Esophagus muscularis mucosa (tissue), 4 donors: Measurements from ENCODE around the gene ASTL. TPM values are rescaled to one million over a fixed set of nuclear protein-coding genes. Genes with fewer than 3 reads are reported as not detected.

Experiments used
- DNase-seq: peaks from one replicate; pipeline ENCODE4 v3.0.0-alpha.2; 2017; ENCODE audit errors: extremely low spot score
- H3K27ac ChIP-seq, 4 donors: fragments of 200-600 bp; sonication (generic); replicated peaks in 1 of 4; 1 replicate in 3 of 4; 2 replicates in 1 of 4; pipeline ENCODE4 v1.5.1; 2016 to 2019; ENCODE audit warnings: mild to moderate bottlenecking in 1 of 4
- H3K27me3 ChIP-seq, 4 donors: fragments of 200-600 bp; sonication (generic); one replicate each; pipeline versions ENCODE4 v1.5.1 to v1.6.0; 2016 to 2019
- H3K36me3 ChIP-seq, 4 donors: fragments of 200-600 bp; sonication (generic); one replicate each; pipeline ENCODE4 v1.5.1; 2016 to 2019
- H3K4me1 ChIP-seq, 4 donors: fragments of 200-600 bp; sonication (generic); one replicate each; pipeline ENCODE4 v1.5.1; 2016 to 2019
- H3K4me3 ChIP-seq, 4 donors: fragments of 200-600 bp; sonication (generic); 1 replicate in 2 of 4; 2 replicates in 2 of 4; pipeline ENCODE4 v1.5.1; 2016 to 2019; ENCODE audit warnings: mild to moderate bottlenecking in 4 of 4, moderate library complexity in 1 of 4
- H3K9me3 ChIP-seq, 4 donors: fragments of 200-600 bp; sonication (generic); 1 replicate in 3 of 4; 2 replicates in 1 of 4; pipeline ENCODE4 v1.5.1; 2016 to 2019
- EP300 ChIP-seq: sonication (generic); formaldehyde crosslinking; IDR thresholded peaks from one replicate; pipeline ENCODE4 v1.6.1; 2017; ENCODE audit warnings: antibody characterized with exemption
- POLR2A ChIP-seq: fragments of 450-650 bp; IDR thresholded peaks from one replicate; pipeline ENCODE4 v1.6.1; 2017; ENCODE audit warnings: antibody characterized with exemption, moderate library complexity, mild to moderate bottlenecking, low read depth
- POLR2AphosphoS5 ChIP-seq, 2 donors: sonication (generic); formaldehyde crosslinking; IDR thresholded peaks; one replicate each; pipeline ENCODE4 v1.6.1; 2017; ENCODE audit warnings: antibody characterized with exemption in 2 of 2
- WGBS: methylation state at CpG from one replicate; pipeline ENCODE4 v1.1.5; 2018; 5-methylcytosine and 5-hydroxymethylcytosine counted together
- intact Hi-C: fragments of 100-400 bp; cut with DNase I; formaldehyde crosslinking; loops from one replicate; pipeline ENCODE4 v1.15.1; 2023
- total RNA-seq, 4 donors: library from RNA; depleted of rRNA; stranded (reverse); fragments of >200 nt; gene quantifications; one replicate each; pipeline versions ENCODE4 v1.1.0 to v1.2.1, GENCODE V29; 2016
- TF ChIP-seq, protein P1 (sequence below), 3 experiments: fragments of 200-600 bp in 2 of 3; fragments of 450-650 bp in 1 of 3; sonication (generic) in 2 of 3; IDR thresholded peaks; one replicate each; pipeline ENCODE4 v1.5.1; 2017 to 2019; ENCODE audit warnings: antibody characterized with exemption in 3 of 3, mild to moderate bottlenecking in 2 of 3, moderate library complexity in 1 of 3

ASTL gene
- total RNA-seq, 4 donors from 2014 or later, result not detected

DNA sequence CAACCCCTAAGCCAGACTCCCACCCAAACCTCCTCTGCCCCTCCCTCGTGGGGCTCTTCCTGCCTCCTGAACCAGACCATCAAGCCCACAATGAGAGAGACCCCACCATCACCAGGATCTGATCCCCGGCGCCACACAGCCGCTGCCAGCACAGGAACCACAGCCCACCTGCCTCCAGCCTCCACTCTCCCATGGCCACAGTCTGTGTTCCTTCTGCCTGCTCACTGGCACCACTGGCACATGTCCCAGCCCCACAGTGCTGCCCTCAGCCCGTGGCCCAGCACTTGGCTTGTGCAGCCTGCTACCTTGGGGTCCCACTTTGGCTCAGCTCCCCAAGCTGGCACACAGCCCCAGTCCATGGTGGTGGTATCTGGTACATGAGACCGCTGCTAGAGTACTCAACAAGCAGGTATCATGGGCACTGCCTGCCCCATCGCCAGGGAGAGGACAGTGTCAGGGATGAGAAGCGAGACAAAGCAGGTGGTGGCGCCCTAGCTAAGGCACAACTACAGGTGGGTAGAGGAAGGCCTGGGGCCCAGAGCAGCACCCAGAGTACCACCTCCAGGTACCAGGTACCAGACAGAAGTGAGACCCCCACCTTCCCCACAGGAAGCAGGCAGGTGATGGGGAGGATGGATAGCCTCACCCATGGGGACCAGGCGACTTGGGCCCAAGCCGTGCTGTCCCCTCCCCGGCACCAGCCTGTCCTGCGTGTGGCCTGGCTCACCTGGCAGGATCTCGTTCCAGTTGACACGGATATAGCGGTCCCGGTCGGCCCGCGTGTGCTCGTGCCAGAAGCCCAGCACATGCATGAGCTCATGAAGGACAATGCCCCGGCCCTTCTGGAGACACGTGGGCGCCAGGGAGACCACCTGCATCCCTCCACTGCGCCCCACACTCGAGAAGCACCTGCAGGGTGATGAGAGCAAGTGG, 6.2 kb downstream of the ASTL start:
- Histone ChIP-seq H3K36me3 (no peaks in the 10 kb centered on the region), H3K27me3 (peaks cover 0 to 42% (median 0%) of the 10 kb centered on the region in 4 donors), H3K4me3 (no peak overlapping the region), H3K4me1 (no peaks in the 10 kb centered on the region), H3K9me3 (no peaks in the 10 kb centered on the region), H3K27ac (no peak overlapping the region)
- TF ChIP-seq, protein P1, sequence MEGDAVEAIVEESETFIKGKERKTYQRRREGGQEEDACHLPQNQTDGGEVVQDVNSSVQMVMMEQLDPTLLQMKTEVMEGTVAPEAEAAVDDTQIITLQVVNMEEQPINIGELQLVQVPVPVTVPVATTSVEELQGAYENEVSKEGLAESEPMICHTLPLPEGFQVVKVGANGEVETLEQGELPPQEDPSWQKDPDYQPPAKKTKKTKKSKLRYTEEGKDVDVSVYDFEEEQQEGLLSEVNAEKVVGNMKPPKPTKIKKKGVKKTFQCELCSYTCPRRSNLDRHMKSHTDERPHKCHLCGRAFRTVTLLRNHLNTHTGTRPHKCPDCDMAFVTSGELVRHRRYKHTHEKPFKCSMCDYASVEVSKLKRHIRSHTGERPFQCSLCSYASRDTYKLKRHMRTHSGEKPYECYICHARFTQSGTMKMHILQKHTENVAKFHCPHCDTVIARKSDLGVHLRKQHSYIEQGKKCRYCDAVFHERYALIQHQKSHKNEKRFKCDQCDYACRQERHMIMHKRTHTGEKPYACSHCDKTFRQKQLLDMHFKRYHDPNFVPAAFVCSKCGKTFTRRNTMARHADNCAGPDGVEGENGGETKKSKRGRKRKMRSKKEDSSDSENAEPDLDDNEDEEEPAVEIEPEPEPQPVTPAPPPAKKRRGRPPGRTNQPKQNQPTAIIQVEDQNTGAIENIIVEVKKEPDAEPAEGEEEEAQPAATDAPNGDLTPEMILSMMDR (IDR thresholded peaks at IDR 0.05), result no peak
- TF ChIP-seq EP300 (no peak), POLR2A (no peak), POLR2AphosphoS5 (IDR thresholded peaks at IDR 0.05) (no peak)
- DNase-seq, result no peak
- whole genome bisulfite sequencing, result 88% methylated on average over 26 of the region's 26 CpGs
- intact Hi-C loops, result loop anchor here (10.0 kb wide), 1 partner anchor 373 kb away; the partner anchor contains the start of gene NEURL3

DNA sequence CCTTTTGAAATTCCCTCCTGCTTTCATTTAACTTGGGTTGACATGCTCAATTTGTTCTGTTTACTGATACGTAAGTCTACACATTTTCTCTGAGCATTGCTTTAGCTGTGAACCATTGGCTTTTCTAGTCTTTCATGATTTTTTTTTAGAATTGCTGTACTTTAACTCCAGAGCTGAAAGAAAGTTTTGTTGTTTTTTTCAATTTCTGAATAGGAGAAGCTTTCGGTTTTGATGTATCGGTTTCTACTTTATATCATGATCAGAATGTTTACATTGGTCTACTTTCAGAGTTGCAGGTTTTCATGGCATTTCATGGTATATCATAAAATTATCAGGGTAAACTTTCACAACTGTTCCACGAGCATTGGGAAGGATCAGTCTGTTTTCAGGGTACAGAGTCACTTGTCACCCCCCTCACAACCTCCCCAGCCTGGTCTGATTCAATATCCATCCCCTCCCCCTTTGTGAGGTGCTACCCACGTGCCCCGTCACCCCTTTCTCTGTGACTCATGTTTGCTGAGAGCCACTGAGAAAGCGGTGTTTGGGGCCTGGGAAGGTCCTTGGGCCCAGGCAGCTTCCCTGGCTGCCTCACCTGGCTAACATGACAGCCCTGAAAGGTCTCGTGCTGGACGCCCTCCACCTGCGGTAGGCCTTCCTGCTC, 7.0 kb downstream of the ASTL start:
- no peaks in the 10 kb centered on the region for H3K9me3 ChIP-seq
- TF ChIP-seq EP300 (no peak), POLR2A (no peak), POLR2AphosphoS5 (IDR thresholded peaks at IDR 0.05) (no peak)
- TF ChIP-seq, protein P1 (IDR thresholded peaks at IDR 0.05), result no peak

DNA sequence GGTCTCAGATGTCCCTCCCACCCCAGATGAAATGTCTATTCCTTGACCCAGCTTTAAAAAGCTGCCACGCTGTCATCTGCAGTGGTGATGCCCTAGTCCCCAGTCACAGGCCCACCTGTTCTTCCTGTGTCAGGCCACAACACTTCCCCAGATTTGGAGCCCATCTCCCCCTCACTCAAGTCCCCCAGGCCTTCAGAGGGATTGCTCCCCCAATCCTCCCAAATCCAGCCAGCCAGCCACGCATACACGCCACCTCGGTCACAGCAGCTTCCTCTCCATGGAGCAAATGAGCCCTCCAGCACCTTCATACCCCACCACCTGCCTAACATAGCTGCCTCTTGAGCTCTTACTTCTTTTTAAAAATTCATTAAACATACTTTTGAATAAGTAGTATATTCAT, 7.8 kb downstream of the ASTL start:
- H3K27me3 ChIP-seq, result peaks cover 0 to 27% (median 0%) of the 10 kb centered on the region in 4 donors
- TF ChIP-seq, protein P1 (IDR thresholded peaks at IDR 0.05), result no peak
- no peak for TF ChIP-seq POLR2AphosphoS5 (IDR thresholded peaks at IDR 0.05)
- no peak for TF ChIP-seq POLR2A
- TF ChIP-seq EP300, result no peak
- no peaks in the 10 kb centered on the region for H3K4me1 ChIP-seq
- intact Hi-C loops, result loop anchor here (10.0 kb wide), 1 partner anchor 374 kb away; the partner anchor contains the start of gene NEURL3
- no peak for DNase-seq
- no peak overlapping the region for H3K27ac ChIP-seq
- H3K9me3 ChIP-seq, result no peaks in the 10 kb centered on the region
- H3K36me3 ChIP-seq, result no peaks in the 10 kb centered on the region
- WGBS, result 85% methylated on average over 4 of the region's 4 CpGs
- H3K4me3 ChIP-seq, result no peak overlapping the region

More for the DNA sequence above, 7.0 kb downstream of the ASTL start:
- peaks cover 0 to 35% (median 0%) of the 10 kb centered on the region in 4 donors for H3K27me3 ChIP-seq
- no peak for DNase-seq
- no peak overlapping the region for H3K27ac ChIP-seq
- intact Hi-C loops, result loop anchor here (10.0 kb wide), 1 partner anchor 374 kb away; the partner anchor contains the start of gene NEURL3
- no peaks in the 10 kb centered on the region for H3K4me1 ChIP-seq
- H3K36me3 ChIP-seq, result no peaks in the 10 kb centered on the region
- no peak overlapping the region for H3K4me3 ChIP-seq
- WGBS, result 79% methylated on average over 10 of the region's 10 CpGs

DNA sequence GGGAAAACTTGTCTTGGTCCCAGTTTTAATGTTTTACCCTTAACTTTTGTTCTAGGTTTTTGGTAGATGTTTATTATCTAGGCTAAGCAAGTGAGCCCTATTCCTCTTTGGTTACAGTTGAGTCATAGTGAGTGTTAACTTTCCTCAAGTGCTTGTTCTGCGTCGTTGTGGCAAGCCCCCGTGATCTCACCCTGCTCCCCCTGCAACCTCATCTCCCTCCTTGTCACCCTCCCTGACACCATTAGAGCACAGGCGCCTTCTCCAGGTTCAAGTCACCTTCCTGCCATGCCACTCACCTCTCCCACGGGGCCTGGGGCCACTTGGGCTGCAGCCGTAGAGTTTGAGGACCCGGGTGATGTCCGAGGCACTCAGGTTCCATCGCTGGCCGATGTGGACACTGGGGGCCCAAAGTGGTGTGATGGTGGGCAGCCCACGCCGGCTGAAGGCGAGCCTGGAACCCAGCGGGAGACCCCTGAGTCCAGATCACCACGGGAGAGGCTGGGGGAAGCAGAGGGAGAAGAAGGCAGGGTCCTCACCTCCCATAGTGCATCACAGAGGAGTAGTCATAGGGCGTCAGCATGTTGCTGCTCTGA, 8.7 kb downstream of the ASTL start:
- DNase-seq, result no peak
- Histone ChIP-seq H3K27me3 (peaks cover 0 to 25% (median 0%) of the 10 kb centered on the region in 4 donors), H3K27ac (no peak overlapping the region), H3K4me1 (no peaks in the 10 kb centered on the region), H3K36me3 (no peaks in the 10 kb centered on the region), H3K9me3 (no peaks in the 10 kb centered on the region), H3K4me3 (no peak overlapping the region)
- TF ChIP-seq, protein P1 (IDR thresholded peaks at IDR 0.05), result no peak
- TF ChIP-seq EP300 (no peak), POLR2A (no peak), POLR2AphosphoS5 (IDR thresholded peaks at IDR 0.05) (no peak)
- 88% methylated on average over 14 of the region's 16 CpGs for WGBS
- intact Hi-C loops, result loop anchor here (10.0 kb wide), 1 partner anchor 375 kb away; the partner anchor contains the start of gene NEURL3
